ENCODE measurements around the gene PPP1CC.
"Not testable (repeated sequence)": the region's sequence is repeated elsewhere in the genome, so short reads cannot be mapped to it uniquely, and the experiment has no call there.

PPP1CC gene

GRCh38 chr12:110760204-110760609 lies 17.5 kb upstream of the PPP1CC start:
- no peak for DNase-seq
- in situ Hi-C loops (cut with HindIII; ENCODE audit: low pct_ligation_motif_present, low pct_unique_long_range_greater_than_20kb, low sequenced_read_pairs) = no loop called here

- in situ Hi-C loops (cut with HindIII; ENCODE audit: low pct_ligation_motif_present, low pct_unique_long_range_greater_than_20kb, low sequenced_read_pairs) = no loop called here
These were observed 16.2 kb upstream of the PPP1CC start for GRCh38 chr12:110758922-110759321.

GRCh38 chr12:110756611-110757010 lies 13.9 kb upstream of the PPP1CC start:
- no peak for DNase-seq
- in situ Hi-C loops (cut with HindIII; ENCODE audit: low pct_ligation_motif_present, low pct_unique_long_range_greater_than_20kb, low sequenced_read_pairs) = no loop called here

More at GRCh38 chr12:110758922-110759321, 16.2 kb upstream of the PPP1CC start:
- no peak for DNase-seq

GRCh38 chr12:110754101-110754793 lies 11.6 kb upstream of the PPP1CC start:
- no peak for DNase-seq
- in situ Hi-C loops (cut with HindIII; ENCODE audit: low pct_ligation_motif_present, low pct_unique_long_range_greater_than_20kb, low sequenced_read_pairs) = no loop called here

- in situ Hi-C loops (cut with HindIII; ENCODE audit: low pct_ligation_motif_present, low pct_unique_long_range_greater_than_20kb, low sequenced_read_pairs) = no loop called here
- DNase-seq = peak; percentile 21
These were observed 8.2 kb upstream of the PPP1CC start for GRCh38 chr12:110750784-110751461.

- DNase-seq = no peak
- in situ Hi-C loops (cut with HindIII; ENCODE audit: low pct_ligation_motif_present, low pct_unique_long_range_greater_than_20kb, low sequenced_read_pairs) = no loop called here
These were observed 3.9 kb upstream of the PPP1CC start for GRCh38 chr12:110746550-110746949.

GRCh38 chr12:110745542-110746284 lies 3.0 kb upstream of the PPP1CC start:
- in situ Hi-C loops (cut with HindIII; ENCODE audit: low pct_ligation_motif_present, low pct_unique_long_range_greater_than_20kb, low sequenced_read_pairs) = no loop called here
- no peak for DNase-seq

- in situ Hi-C loops (cut with HindIII; ENCODE audit: low pct_ligation_motif_present, low pct_unique_long_range_greater_than_20kb, low sequenced_read_pairs) = no loop called here
These were observed 2.0 kb upstream of the PPP1CC start for GRCh38 chr12:110744601-110745264.

GRCh38 chr12:110744151-110744571 lies 1.5 kb upstream of the PPP1CC start:
- DNase-seq = peak; percentile 62
- in situ Hi-C loops (cut with HindIII; ENCODE audit: low pct_ligation_motif_present, low pct_unique_long_range_greater_than_20kb, low sequenced_read_pairs) = no loop called here

More at GRCh38 chr12:110744601-110745264, 2.0 kb upstream of the PPP1CC start:
- peak; percentile 75 for DNase-seq

GRCh38 chr12:110743571-110744093 lies 941 bp upstream of the PPP1CC start:
- in situ Hi-C loops (cut with HindIII; ENCODE audit: low pct_ligation_motif_present, low pct_unique_long_range_greater_than_20kb, low sequenced_read_pairs) = no loop called here
- no peak for DNase-seq

- DNase-seq = peak; percentile 26
- in situ Hi-C loops (cut with HindIII; ENCODE audit: low pct_ligation_motif_present, low pct_unique_long_range_greater_than_20kb, low sequenced_read_pairs) = no loop called here
These were observed 484 bp downstream of the PPP1CC start for GRCh38 chr12:110742096-110742717.

- DNase-seq = peak; percentile 44
- in situ Hi-C loops (cut with HindIII; ENCODE audit: low pct_ligation_motif_present, low pct_unique_long_range_greater_than_20kb, low sequenced_read_pairs) = no loop called here
These were observed 1.2 kb downstream of the PPP1CC start for GRCh38 chr12:110741341-110742095.

- in situ Hi-C loops (cut with HindIII; ENCODE audit: low pct_ligation_motif_present, low pct_unique_long_range_greater_than_20kb, low sequenced_read_pairs) = no loop called here
- DNase-seq = no peak
These were observed 2.8 kb downstream of the PPP1CC start for GRCh38 chr12:110739894-110740293.

- in situ Hi-C loops (cut with HindIII; ENCODE audit: low pct_ligation_motif_present, low pct_unique_long_range_greater_than_20kb, low sequenced_read_pairs) = no loop called here
These were observed 3.2 kb downstream of the PPP1CC start for GRCh38 chr12:110739488-110739887.

GRCh38 chr12:110737532-110737931 lies 5.2 kb downstream of the PPP1CC start:
- in situ Hi-C loops (cut with HindIII; ENCODE audit: low pct_ligation_motif_present, low pct_unique_long_range_greater_than_20kb, low sequenced_read_pairs) = no loop called here
- DNase-seq = no peak

More at GRCh38 chr12:110739488-110739887, 3.2 kb downstream of the PPP1CC start:
- DNase-seq = no peak

GRCh38 chr12:110737016-110737415 lies 5.7 kb downstream of the PPP1CC start:
- in situ Hi-C loops (cut with HindIII; ENCODE audit: low pct_ligation_motif_present, low pct_unique_long_range_greater_than_20kb, low sequenced_read_pairs); DNase-seq: not testable (repeated sequence)

- no peak for DNase-seq
- in situ Hi-C loops (cut with HindIII; ENCODE audit: low pct_ligation_motif_present, low pct_unique_long_range_greater_than_20kb, low sequenced_read_pairs) = no loop called here
These were observed 8.8 kb downstream of the PPP1CC start for GRCh38 chr12:110733900-110734299.

All from ACHN (cell line).